DMS79 treated with DMSO at 0.1 percent for 48 hours (cell line): Measurements from ENCODE around the gene NEDD4L.

Source experiments
- DNase-seq: peaks from one replicate; lab custom pipeline; 2025; lab: John Stamatoyannopoulos, UW

The NEDD4L gene

DNA sequence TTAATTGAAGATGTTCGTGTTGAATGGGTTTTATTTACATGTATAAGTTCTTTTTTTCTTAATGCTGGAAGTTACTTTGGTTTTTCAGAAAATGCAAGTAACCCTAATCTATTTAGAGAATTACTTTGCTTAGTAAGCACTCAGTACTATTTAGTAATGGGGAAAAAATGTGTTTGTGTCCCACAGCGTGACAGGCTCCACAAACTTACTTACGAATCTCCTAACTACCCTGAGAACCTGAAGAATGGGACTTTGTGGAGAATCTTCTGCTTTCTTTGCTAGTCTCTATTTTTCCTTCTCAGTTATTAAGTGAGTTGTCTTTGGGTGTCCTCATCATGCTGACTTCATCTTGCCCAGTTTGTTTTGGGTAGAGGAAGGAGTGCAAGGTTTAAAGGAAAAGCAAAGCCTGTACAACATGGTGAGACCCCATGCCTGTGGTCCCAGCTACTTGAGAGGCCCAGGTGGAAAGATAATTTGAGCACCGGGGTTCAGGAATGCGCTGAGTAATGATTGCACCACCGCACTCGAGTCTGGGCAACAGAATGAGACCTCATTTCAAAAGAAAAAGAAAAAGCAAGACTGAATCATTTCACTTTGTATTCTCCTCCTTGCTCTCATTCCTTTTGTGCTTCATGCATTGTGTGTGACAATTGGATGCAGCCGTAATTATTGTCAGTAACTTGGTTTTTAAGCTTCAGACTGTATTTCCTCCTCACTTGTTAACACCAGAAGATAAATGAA is 10.2 kb downstream of the NEDD4L start:
- no peak for DNase-seq

DNA sequence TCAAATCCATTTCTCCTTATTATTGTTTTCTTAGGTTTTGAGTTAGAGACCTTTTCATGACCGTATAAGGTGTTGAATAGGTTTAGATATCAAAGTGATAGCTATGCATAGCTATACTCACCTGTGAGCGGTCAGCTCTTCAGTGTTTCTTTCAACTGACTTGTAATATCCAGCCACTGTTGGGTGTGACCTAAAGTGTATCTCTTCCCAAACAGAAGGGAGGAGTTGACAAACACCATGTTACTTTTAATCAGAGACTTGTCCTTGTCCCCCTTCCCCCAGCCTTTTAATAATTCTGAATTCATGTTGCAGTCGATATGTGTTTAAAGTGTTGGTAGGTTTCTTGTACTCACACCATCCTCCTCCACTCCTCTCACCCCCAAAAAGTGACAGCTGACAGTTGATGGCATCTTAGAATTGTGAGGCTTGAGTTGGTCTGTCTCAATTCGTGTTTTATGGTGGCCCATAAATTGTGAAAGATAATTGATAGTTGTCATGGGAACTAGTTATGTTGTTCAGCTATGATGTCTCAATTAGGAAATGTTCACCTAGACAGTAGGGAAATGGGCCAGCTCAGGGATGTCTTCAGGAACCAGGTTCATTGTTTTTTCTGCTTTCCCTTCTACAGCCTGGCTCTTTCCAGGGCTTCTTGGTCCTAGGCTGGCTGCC is 12.0 kb downstream of the NEDD4L start:
- DNase-seq, result no peak

DNA sequence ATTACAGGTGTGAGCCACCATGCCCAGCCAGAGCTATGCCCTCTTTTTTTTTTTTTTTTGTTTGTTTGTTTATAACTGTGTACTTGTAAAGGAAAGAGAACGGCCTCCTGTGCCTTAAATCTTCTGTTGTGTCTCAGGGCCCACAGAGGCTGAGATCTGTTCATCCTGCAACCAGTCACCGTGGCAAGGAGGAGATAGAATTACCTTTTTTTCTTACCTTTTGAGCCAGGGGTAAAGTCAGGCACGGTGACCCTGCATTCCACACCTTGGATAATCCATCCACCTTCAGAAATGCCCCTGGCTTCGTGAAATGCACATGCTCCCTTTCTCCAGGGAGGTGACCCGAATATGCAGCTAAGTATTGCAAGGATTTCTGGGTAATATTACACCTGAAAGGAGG is 12.8 kb downstream of the NEDD4L start:
- no peak for DNase-seq

DNA sequence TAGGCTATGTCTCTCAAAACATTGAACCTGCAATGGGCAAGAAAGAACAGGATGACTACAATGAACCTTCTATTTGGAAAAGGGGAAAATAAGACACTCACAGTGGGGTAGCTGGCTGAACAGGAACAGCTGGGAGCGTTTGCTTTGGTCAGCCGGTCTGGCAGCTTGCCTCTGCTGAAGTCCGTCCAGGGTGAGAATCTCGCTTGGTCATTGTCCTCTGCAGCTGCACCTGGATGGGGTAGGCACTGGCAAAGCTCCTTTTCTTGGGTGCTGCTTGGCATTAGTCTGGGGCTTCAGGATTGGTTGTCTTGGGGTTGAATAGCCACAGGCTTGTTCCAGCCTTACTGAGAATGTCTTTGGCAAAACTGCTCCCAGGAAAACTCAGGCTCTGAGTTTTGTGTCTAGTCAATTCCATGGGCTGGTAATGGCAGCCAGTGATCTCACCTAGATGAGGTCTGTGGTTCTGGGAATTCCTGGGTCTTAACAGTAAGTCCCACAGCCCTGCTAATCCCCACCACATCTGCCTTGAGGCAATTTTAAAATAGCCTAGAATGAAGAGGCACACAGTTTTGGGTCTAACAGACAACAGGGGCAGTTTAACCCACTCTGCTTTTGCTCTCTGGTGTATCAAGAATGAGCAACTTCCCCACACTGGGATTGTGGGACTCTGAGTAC is 13.4 kb downstream of the NEDD4L start:
- DNase-seq, result no peak

DNA sequence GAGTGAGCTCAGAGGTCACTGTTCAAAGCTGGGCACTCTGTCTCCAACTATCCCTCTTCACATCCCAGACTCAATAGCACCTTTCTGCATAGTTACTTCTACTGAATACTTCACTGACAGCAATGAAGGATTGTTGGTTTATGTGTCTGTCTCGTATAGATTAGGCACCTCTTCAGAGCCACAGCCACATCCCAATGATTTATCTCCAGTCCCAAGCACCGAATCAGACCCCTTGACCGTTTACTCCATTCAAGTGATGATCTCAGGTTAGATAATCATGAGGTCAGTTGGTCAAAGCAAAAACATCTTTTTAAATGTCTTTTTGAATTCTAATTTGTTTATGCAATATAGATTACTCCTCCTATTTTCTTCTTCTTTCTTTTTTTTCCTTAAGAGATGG is 14.7 kb downstream of the NEDD4L start:
- no peak for DNase-seq

DNA sequence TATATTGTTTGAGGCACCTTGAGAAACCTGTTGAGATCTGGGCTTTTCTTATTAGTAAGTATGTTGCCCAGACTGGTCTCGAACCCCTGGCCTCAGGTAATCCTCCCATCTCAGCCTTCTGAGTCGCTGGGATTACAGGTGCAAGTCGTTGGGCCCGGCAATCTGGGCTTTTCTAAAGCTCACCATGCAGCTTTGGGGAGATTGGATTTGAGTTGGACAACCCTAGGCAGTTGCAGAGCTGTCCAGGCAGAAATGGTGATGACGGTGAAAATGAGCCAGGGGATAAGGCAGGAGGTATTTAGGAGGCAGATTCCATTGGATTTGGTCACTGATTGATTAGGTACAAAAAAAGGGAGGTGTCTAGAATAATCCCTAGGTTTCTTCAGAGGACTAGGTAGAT is 16.2 kb downstream of the NEDD4L start:
- DNase-seq, result no peak

DNA sequence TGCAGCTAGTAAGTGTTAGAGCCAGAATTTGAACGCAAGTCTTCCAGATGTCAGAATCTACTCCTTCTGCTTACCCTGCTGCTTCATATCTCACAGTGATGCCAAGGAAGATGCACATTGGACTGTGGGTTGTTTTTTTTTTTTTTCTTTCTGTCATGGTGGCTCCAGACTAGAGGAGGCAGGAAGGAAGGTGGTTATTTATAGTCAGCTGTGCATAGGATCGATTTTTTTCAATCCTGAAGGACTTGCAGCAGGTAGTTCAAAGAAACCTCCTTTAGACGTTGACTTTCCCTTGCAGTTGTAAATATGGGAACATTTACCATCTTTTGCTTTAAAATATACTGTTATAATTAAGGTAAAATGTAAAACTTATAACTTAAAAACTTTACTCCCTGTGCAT is 17.3 kb downstream of the NEDD4L start:
- no peak for DNase-seq

DNA sequence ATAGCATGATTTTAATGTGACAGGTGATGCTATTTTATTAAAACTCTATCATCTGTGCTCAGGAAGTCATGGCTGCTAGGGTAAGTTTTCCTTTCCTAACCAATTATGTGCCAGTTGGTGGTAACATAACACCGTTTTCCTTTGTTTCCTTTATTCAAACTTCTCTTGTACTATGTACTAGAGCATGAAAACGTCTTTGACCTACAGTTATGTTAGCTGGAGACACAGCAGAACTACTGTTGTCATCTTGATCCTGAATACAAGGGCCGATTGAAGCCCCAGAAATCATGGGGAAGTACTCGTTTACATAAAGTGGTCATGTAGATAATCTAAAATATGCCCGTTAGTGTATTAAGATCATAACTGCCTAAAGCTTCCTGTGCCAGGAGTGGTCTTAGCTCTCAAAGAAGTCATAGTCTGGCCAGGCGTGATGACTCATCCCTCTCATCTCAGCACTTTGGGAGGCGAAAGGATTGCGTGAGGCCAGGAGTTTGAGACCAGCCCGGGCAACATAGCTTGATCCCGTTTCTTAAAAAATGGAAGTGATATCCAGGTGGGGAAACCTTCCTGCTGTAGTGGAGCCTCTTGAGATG is 20.5 kb downstream of the NEDD4L start:
- DNase-seq, result no peak

DNA sequence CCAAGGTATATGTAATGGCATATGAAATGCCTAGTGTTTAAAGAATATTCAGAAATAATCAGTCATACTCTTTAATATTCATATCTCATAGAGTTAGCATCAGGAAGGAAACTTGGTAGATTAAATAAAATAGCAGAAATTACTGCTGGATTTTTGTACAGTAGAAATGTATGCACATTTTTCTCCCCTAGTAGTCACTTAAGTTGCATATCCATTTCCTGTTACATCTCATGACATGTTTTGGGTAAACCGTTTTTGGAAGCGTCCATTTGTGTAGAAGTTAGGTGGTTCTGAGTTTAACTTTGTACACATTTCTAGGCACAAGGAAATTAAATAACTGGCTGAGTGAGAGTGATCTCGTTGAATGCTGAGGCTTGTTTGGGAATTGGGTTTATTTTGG is 21.9 kb downstream of the NEDD4L start:
- DNase-seq, result no peak

DNA sequence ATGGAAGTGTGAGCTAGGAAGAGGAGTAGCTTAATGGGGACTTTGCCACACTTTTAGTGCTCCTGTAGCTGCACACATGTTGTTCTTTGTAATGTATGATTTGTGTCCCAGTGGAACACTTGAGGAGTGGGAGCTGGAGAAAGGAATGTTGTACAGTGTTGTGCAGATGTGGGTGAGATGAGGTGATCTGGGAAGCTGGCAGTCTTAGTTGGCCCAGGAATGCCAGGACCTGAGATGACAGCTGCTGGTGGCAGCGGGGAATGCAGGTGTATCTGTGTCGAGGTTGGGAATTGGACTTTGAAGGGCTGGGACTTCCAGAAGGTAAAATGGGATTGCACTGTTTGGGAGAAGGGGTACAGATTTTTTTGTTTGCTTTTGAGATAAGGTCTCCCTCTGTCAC is 23.6 kb downstream of the NEDD4L start:
- DNase-seq, result no peak

DNA sequence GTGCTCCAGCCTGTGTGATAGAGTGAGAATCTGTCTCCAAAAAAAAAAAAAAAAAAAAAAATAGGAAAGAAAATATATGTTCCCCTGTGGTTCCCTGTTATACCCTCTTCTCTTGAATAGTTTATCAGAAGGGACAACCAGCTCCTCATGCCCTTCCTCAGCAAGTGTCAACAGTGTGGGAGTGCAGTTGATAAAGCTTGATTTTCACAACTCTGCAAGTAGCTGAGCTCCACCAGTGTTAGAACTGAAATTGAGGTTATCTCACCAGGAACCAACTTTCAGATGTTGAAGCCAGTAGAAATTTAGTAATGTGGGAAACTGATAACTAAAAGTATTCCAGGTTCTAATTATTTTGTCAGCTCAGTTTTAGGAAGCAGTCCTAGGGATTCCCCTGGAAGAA is 25.1 kb downstream of the NEDD4L start:
- no peak for DNase-seq

DNA sequence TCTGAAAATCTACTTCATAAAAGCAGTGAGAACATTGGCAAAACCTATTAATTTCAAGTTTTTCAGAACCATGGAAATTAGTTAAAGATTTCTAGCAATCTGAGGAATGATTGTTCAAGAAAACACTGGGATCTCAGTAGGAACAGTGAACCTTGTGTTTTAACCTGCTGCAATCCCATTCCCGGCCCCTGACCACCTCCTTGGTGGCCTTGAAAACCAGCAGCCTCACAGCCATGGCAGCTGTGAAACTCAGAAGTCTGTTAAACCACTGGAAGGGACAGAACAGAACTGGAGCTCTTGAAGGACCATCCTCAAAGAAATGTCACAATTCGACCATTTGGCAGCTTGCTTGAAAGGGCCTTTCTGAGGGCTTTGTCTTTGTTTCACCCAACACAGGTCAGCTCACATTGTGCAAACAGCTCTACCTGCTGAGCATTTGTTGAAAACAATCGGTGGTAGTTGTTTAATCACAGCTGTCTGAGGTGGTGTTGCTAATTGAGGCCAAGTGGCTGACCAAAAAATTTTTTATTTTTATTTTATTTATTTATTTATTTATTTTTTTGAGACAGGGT is 25.8 kb downstream of the NEDD4L start:
- DNase-seq, result no peak

DNA sequence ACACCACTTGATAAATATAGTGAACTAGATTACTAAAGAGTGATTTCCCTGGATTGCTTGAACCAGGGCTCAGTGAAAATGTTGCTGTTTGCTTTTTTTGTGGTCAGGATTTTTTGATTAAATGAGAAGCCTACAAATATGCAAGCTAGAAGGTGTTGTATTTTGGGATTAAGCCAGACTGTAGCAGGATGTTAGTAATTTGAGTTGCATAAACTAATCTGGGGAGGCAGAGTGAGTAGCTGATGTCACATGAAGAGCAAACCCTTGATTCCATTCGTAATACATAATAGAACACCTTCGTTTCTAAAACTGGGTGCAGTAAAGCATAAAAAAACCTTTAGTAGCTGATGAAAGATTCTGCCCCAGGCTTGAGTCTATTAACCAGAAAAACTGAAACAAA is 32.0 kb downstream of the NEDD4L start:
- no peak for DNase-seq

DNA sequence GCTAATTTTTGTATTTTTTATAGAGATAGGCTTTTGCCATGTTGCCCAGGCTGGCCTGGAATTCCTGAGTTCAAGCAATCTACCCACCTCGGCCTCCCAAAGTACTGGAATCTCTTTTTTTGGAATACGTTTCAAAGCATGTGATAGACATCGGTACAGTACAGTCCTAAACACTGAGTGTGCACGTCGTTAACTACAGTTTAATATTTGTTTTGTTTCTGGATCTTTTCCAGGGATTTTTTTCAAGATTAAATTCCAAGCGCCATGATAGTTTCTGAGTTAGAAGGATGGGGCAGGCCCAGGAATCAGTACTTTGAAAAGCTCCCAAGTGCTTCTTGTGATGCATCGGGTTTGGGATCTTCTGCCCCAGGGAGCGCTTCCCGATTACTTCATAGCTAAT is 33.3 kb downstream of the NEDD4L start:
- no peak for DNase-seq

DNA sequence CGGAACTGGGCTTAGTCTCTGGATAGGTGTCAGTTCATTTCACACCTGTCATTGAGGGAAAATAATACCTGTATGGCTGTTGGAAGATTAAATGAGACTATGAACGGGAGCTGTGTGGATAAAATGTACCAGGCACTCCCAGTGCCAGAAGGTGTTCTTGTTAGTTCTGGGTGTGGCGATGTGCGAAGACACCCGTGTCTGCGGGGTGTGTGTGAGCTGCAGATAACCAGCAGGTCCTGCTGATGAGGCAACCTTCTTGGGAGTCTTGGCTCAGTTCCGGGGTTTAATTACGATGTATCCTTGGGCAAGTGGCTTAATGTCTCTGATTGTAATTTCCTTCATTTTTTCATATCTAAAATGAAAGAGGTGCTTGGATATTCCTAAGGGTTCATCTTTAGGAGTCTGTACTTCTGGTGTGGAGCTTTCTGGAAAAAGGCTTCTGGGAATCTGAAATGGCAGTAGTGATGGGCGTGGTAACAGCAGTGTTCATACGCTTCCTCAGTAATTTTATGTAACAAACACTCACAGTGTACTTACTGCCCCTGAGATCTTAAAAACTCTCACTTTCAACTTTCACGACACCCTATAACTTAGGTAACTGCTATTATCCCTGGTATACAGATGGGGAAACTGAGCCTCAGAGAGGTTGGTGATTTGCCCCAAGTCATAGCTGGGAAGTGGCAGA is 35.0 kb downstream of the NEDD4L start:
- no peak for DNase-seq

DNA sequence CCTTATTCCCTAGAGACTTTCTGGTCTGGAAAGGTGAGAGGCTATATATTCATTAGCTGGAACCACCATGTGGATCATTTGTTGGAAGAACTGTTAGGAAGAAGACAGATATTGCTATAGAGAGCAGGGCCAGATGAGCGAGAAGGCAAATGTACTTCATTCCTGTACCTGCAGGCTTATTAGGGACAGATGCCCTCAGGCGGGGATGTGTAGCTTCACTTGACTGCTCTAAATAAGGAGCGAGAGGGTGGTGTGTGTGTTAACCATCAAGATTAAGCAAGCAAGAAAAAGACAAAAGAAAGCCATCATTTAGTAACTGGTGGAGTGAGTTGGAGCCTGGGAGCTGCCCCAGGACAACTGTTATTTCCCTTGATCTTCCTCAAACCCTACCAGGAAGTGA is 36.4 kb downstream of the NEDD4L start:
- no peak for DNase-seq

DNA sequence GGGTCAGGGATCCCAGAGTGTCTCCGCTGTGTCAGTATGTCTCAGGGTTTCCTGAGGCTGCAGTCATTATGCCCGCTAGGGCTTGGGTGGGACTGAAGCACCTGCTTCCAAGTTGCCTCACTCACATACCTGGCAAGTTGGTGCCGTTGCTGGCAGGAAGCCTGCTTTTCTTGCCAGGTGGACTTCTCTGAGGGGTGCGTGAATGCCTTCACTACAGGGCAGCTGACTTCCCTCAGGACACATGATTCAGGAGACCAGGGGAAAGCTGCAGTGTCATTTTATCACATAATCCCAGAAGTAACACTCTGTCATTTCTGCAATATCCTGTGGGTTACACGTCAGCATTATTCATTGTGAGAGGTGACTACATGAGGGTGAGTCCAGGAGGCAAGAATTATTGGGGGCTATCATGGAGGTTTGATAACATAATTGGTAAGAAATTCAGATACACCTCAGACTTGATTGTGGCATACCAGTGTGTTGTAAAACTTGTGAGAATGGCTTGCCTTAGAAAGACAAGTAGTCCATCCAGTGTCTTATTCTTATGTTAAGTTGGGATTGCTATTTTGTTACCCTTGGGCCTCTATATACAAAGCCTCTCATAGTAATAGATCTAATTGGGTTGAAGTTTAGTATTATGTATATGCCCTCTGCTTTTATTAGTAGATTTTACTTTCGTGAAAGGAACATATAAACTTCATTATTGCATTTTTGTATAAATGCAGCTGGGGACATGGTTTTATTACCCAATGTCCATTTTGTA is 44.1 kb downstream of the NEDD4L start:
- DNase-seq, result peak; percentile 18

DNA sequence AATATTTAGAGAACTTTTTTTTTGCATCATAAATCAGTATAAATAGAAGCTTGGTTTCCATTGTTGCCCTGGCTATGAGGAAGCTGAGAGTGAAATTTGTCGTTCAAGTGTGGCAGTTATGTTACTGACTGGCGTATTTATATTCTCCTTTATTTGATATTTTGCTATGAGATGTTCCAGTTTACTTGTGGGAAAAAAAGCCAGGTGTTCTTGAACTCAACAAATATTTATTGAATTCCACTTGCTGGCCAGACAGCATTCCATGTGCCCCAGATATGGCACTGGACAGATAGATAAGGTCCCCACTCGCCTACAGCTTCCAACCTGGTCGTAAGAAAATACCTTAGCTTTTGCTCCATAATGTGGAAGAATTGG is 44.7 kb downstream of the NEDD4L start:
- DNase-seq, result no peak

DNA sequence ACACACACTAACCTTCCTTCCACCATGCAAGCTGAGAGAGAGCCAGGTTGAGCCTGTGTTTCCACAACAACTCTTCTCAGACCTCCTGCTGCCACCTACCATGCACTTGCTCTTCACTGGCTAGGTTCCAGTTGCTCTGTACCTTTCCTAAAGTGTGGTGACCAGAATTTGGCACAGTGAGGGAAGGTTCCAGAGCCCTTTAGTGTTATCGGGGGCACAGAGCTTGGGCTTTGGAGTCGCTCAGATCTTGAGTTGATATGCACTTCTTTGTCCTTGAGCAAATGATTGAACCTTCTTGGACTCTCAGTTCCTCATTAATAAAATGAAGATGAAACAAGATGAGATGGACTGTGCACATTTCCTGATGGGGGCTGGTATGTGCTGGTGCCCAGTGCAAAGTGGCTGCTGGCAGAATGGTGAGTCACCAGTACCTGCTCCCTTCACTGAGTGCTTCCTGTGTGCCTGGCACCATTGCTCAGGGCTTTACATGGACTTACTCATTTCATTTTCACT is 47.1 kb downstream of the NEDD4L start:
- peak; percentile 17 for DNase-seq

DNA sequence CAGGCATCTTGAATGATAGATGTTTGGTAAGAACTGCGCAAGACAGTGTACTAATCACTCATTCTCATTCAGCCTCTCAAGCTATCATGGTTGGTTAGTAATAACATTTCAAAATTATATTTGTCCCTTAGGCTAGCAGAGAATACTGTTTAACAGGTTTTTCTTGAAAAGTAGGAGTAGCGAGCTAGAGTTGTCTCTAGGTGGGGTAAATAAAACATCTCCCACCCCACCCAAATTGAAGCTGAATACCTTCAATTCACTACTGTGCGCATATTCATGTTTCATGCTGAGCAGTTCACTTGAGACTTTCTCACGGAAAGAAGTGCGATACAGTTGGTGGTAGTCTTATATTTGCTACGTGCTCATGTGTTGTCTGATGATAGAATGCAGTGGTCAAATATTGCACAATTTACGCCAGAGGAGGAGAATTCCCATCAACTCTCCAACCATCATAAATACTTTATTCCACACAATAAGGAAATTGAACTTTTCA is 49.3 kb downstream of the NEDD4L start:
- no peak for DNase-seq

DNA sequence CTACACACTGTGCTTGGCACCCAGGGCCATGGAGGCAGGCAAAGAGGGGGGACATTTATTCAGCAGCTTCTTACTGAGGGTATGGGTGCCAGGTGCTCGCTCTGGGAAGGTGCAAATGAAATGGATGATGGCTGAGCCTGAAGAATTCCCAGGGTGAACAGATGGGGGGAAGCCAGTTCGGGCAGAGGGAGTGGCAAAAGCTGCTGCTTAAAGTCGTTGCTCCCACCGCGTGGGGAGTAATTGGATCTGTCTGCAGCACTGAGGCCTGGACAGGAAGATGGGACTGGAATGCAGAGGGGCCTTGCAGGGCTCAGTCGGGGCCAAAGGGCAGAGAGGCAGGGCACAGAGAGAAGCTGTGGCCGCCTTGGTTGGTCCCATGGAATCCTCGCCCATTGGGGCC is 51.2 kb downstream of the NEDD4L start:
- DNase-seq, result no peak
